ENCODE data around the gene SLF2.
A peak's percentile ranks its signal among the peaks of the same experiment; 100 is the strongest.

Gene SLF2

GRCh38 chr10:100912605-100913469, at the start of gene SLF2:
Gene SLF2, plus strand, starts transcription at chr10:100912963. Its CDS starts 148 bp downstream, at chr10:100913111.
- DNase-seq: peak; percentile 91

- DNase-seq: no peak
These were observed 49.3 kb upstream of the SLF2 start for GRCh38 chr10:100863433-100863832.

- no peak for DNase-seq
These were observed 48.5 kb upstream of the SLF2 start for GRCh38 chr10:100864036-100864885.

GRCh38 chr10:100864978-100865377, 47.8 kb upstream of the SLF2 start:
- no peak for DNase-seq

- DNase-seq: no peak
These were observed 46.8 kb upstream of the SLF2 start for GRCh38 chr10:100866010-100866409.

- DNase-seq: no peak
These were observed 46.1 kb upstream of the SLF2 start for GRCh38 chr10:100866575-100867098.

- no peak for DNase-seq
These were observed 45.4 kb upstream of the SLF2 start for GRCh38 chr10:100867261-100867963.

GRCh38 chr10:100868382-100868781, 44.4 kb upstream of the SLF2 start:
- no peak for DNase-seq

GRCh38 chr10:100869399-100869798, 43.4 kb upstream of the SLF2 start:
- DNase-seq: no peak

GRCh38 chr10:100872034-100872791, 40.5 kb upstream of the SLF2 start:
- peak; percentile 31 for DNase-seq

GRCh38 chr10:100873146-100873826, 39.5 kb upstream of the SLF2 start:
- no peak for DNase-seq

GRCh38 chr10:100873827-100874326, 38.9 kb upstream of the SLF2 start:
- no peak for DNase-seq

- no peak for DNase-seq
These were observed 37.9 kb upstream of the SLF2 start for GRCh38 chr10:100874702-100875483.

GRCh38 chr10:100875484-100876166, 37.1 kb upstream of the SLF2 start:
- no peak for DNase-seq

- DNase-seq: no peak
These were observed 35.9 kb upstream of the SLF2 start for GRCh38 chr10:100876585-100877460.

- DNase-seq: no peak
These were observed 35.3 kb upstream of the SLF2 start for GRCh38 chr10:100877461-100877850.

- no peak for DNase-seq
These were observed 34.4 kb upstream of the SLF2 start for GRCh38 chr10:100878291-100878910.

GRCh38 chr10:100879741-100880360, 32.9 kb upstream of the SLF2 start:
- no peak for DNase-seq
